ENCODE data around the gene ZCCHC24.
A peak's percentile ranks its signal among the peaks of the same experiment; 100 is the strongest.
"Not testable (repeated sequence)": the region's sequence is repeated elsewhere in the genome, so short reads cannot be mapped to it uniquely, and the experiment has no call there.

The ZCCHC24 gene

GRCh38 chr10:79471776-79472175, 26.4 kb upstream of the ZCCHC24 start:
- DNase-seq: no peak

- DNase-seq: no peak
Measured at GRCh38 chr10:79470096-79470495, 24.7 kb upstream of the ZCCHC24 start.

DNA sequence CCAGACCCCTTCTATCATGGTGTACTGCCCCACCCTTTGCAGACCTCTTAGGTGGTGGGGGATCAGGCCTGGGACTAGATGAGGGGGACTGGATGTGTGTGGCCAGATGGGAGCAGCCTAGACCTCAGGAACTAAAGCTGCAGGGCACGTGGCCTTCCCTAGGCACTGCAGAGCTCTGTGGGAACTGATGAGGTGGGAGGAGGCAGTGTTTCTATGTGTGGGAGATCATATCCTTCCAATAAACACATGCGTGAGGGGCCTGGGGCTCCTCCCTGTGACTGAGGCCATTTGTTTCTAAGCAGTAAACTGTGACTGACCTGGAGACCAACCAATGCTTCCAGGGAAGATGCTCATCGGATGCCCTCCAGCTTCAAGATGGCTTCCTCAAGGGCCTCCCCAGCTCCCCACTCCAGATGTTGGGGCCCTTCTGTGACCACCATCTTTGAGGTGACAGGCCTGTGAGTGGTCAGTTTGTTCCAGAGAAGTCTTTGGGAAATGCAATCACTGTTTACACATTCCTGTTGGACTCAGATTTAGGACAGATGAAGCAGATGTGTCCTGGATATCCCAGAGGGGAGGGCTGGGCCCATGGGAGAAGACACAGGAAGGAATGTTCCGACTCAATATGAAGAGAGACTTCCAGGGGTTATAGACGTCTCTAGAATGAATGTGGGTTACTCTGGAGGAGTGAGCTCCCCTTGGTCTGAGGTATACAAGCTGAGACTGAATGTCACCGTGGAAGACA, 23.6 kb upstream of the ZCCHC24 start:
- DNase-seq: no peak

DNA sequence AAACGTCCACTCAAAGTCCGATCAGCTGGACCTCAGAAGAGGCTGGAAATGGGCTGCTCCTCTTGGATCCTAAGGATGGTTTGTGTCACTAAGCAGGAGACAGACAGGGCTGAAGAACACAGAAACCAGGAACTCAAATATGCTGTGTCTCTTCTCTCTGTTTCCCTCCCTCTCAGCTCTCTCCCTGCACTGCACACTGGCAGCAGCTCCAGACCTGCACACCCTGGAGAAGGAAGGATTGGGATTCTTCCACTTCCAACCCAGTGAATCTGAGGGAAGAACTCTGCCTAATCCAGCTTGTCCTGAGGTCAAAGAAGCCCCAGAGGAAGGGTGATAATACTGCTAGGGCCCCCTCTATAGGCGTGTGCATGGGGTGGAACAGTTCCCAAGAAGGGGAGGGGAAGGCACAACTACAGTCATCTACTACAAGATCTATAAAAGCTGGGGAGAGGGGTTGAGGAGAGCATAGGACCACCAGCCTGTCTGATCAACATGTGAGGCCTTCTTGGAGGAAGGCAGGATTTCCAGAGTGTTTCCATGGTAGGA, 22.7 kb upstream of the ZCCHC24 start:
- peak; percentile 48 to 62 for DNase-seq

GRCh38 chr10:79465341-79465740, 19.9 kb upstream of the ZCCHC24 start:
- DNase-seq: no peak

GRCh38 chr10:79463578-79464496, 18.4 kb upstream of the ZCCHC24 start:
- no peak for DNase-seq

- DNase-seq: no peak
Measured at GRCh38 chr10:79460687-79461086, 15.3 kb upstream of the ZCCHC24 start.

- no peak for DNase-seq
Measured at GRCh38 chr10:79459243-79459642, 13.8 kb upstream of the ZCCHC24 start.

DNA sequence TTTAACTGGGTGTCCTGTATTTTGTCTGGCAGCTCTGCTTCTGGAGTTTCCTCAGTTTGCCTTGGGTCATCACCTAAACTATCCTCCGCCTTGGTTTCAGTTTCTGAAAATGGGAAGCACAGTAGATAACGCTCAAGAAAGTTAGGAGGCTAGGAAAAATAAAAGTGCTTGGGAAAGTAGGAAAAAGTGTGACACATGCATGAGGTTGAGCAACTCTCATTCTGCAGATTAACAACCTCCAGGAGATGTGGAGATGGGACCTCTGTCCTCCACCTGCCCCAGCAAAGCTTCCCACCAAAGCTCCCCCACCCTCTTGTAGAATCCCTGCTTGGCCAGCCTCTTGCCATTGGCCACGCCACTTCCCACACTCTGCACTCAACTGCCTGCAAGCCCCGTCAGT, 13.1 kb upstream of the ZCCHC24 start:
- no peak for DNase-seq

DNA sequence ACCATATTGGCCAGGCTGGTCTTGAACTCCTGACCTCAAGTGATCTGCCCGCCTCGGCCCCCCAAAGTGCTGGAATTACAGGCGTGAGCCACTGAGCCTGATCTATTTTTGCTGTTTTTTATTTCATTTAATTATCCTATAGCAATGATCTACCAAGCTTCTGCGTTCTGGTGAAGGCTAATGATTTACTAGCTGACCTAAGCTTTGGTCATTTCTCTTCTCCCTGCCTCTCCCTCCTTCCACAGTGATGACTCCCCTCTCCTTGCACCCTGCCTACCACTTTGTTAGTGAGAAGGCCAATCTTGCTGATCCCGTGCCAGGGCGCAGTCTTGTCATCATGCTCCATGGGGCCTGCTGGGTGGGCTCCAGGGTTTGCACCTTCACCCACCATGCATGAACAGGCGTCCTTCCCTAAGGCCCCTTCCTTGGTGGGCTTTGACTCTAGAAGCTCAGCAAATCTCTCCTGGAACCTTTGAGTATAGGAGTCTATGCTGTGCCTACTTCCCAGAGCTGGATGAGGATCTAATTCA, 11.9 kb upstream of the ZCCHC24 start:
- DNase-seq: no peak

DNA sequence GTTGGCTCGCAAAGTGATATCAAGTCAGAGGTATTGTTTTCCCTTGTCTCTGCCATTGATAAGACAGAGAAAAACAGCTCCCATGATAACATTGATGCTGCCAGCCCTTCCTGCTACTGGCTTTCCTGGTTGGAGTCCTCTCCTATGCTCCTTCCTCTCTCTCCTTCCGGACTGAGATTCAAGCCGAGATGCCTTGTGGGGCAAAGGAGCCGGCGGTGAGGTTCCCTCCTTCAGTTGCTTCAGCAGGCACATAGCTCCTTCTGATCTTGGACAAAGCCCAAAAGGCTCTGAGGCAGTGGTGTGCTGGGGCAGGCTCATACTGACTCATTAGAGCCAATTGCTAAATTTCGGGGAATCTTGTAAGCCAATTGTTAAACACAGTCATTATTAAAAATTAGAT, 8.8 kb upstream of the ZCCHC24 start:
- DNase-seq: no peak

- no peak for DNase-seq
Measured at GRCh38 chr10:79453392-79453791, 8.0 kb upstream of the ZCCHC24 start.

DNA sequence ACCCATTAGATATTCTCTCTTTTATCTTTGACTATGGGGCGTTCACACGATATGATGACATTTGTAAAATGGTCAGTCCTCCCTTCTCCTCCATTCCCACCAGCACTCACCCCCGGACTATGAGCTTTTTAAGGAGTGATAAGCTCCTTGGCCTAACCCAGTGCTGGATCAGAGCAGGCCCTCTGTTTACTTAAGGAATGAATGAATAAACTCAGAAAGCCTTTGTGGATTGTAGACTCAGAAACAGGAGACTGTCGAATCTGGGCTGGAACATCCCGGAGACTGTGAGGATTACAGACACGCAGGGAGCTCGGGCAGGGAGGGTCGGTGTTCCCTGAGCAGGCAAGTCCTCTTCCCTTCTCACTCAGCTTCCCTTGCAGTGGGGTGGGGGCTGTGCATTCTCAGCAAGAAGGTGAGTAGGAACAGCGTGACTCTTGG, 6.8 kb upstream of the ZCCHC24 start:
- DNase-seq: no peak

DNA sequence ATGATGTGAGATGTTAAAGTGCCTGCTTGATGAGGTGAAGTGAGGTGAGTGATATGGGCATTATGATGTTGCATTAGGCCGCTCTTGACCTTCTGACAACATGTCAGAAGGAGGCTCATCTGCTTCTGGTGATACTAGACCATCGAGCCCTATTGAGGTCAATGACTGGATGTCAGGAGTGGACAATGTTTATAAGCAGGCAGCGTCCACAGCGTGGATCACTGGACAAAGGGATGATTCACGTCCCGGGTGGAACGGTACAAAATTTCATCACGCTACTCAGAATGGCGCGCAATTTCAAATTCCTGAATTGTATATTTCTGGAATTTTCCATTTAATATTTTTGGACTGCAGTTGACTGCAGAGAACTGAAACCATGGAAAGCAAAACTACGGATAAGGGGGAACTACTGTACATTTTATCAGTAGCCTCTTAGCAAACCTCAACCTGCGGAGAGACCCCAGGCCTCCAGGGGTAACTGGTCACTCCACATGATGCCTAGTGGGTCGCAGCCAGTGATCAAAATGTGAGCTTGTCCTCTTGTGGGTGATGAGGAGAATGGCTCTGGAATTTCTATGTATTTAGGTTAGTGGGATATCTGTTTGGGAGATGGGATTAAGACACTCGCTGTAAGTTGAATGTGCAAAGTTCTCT, 5.7 kb upstream of the ZCCHC24 start:
- DNase-seq: no peak

DNA sequence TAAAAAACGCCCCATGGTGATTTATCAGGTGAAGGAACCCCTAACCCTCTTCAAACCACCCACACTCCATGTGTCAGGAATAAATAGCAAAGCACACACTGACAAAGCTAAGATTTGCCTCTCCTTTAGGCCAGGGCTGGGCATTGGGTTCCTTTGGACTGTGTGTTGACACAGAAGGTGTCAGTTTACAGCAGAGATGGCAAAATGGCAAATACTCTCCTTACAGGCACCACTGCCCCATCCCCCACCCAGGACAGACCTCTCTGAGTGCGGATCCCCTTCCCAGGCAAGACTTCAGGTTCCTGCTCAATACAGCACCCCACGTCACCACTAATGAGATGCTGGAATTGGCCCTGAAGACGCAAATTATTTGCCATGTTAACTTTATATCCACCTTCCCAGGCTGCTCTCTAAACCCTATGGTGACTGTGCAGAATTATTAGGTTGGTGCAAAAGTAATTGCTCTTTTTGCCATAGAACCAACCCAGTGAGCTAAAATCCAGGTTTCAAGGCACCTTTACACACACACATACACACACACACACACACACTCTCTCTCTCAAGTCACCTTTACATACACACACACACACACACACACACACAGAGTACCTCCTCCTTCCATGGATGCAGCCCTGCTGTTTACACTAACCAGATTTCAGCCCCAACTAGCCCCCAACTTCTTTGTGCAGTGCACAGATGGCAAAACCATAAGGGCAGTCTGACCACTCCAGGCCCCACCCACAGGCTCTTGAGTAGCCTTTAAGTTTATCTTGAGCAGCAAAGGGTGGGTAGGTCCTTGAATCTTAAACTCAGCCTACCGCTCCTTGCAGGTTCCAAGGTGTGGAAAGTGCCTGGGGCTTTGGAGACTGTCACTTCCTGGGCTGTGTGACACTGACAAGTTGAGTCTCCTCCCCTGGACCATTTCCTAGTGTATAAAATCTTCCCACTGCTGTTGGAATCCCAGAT, 4.0 kb upstream of the ZCCHC24 start:
- DNase-seq: no peak

GRCh38 chr10:79448732-79449049, 3.3 kb upstream of the ZCCHC24 start:
- DNase-seq: no peak

DNA sequence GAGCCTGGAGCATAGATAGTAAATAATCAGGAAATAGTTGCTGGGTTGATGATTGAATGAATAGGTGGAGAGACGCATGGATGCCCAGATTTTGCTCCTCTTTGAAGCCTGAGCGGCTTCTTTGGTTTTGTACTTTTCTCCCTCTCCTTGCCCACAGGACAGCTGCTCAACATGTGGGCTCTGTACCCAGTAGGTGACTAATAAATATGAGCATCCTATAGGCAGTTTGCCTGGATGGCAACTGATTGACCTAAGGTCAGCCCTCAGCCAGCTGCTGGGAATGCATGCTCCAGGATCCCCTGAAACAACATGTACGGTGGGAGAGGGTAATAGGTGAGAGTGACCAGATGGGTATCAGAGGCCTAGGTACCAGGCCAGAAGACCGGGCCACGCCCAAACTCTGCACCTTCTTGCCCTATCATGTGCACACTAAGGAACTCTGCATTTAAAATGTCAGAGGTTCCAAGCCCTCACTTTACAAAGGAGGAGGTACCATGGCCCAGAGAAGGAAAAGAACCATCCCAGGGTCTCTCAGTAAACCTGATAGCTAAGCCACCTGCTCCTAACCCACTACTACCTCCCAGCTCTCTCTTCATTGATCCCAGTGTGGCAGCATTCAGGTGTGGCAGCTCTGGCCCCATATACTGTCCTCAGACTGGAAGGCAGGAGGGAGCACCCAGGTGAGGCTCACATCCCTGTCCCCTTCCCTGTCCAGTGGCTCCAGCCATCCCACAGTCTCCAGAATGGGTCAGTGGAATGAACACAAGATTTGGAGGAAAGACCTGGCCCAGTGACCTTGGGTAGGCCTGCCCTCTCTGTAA, 2.7 kb upstream of the ZCCHC24 start:
- DNase-seq: no peak

- DNase-seq: not testable (repeated sequence)
Measured at GRCh38 chr10:79447249-79447648, 1.8 kb upstream of the ZCCHC24 start.

DNA sequence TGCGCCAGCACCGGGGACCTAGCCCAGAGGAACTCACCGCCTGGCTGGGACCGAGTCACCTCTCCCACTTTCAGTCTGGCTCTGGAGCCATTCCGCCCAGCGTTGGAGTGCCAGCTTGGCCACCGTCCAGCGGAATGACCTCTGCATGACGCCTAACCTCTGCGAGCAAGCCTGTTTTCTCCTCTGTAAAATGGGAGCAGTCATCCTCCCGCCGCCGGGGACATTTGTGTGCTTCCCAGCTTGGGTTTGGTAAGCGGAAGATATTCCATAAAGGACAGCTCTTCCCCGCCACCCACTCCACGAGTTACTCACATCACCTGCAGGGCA, 1.3 kb upstream of the ZCCHC24 start:
- DNase-seq: no peak

GRCh38 chr10:79445977-79446757, 743 bp upstream of the ZCCHC24 start:
- peak; percentile 16 to 66 for DNase-seq
